ENCODE results near the gene KCNMB1. TPM values are rescaled to one million over a fixed set of nuclear protein-coding genes. Genes with fewer than 3 reads are reported as not detected.

Gene KCNMB1
- total RNA-seq, 1 donor from 2014 or later = not detected

DNA sequence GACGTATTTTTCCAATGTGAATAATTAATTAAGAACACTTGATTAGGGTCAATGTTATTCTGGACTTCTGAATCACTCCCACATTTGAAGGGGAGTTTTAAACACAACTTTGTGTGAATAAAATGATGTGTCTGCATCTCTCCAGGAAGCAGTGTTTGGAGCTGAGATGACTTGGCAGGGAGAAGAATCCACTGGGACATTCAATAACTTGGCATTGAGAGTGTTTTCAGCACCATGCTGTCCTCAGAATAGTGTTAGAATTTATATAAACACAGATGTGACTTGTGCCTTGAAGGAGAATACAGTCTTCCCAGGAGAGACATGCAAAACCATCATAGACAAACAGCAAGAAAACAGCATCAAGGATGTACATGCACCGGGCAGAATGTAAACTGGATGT, 32.7 kb upstream of the KCNMB1 start:
- no peaks in the 10 kb centered on the region for H3F3A ChIP-seq (ENCODE audit: low read depth)
- H3K27ac ChIP-seq = no peak overlapping the region
- Mint-ChIP-seq H3K4me3 (no peak overlapping the region), H3K27ac (no peak overlapping the region), H3K9me3 (no peaks in the 10 kb centered on the region), H3K36me3 (no peaks in the 10 kb centered on the region), H3K4me1 (peaks cover 24% of the 10 kb centered on the region), H3K27me3 (ENCODE audit: insufficient read depth, low read depth) (peaks cover 12% of the 10 kb centered on the region)
- no peak overlapping the region for H3K4me2 ChIP-seq
- no peaks in the 10 kb centered on the region for H3K36me3 ChIP-seq
- no peaks in the 10 kb centered on the region for H3K27me3 ChIP-seq
- no peaks in the 10 kb centered on the region for H4K20me1 ChIP-seq (ENCODE audit: low read depth)
- no peak overlapping the region for H2AFZ ChIP-seq (replicated peaks)
- TF ChIP-seq EZH2 (IDR thresholded peaks at IDR 0.05) = no peak
- no peak overlapping the region for H3K4me3 ChIP-seq
- H3K79me2 ChIP-seq (ENCODE audit: low read depth) = no peaks in the 10 kb centered on the region
- H3K9ac ChIP-seq = no peak overlapping the region
- H3K9me3 ChIP-seq (ENCODE audit: low read depth) = no peaks in the 10 kb centered on the region
- DNase-seq (ENCODE audit: low spot score) = no peak
- peaks cover 10% of the 10 kb centered on the region for H3K4me1 ChIP-seq

- H3K27me3 ChIP-seq = no peaks in the 10 kb centered on the region
- no peaks in the 10 kb centered on the region for H4K20me1 ChIP-seq (ENCODE audit: low read depth)
- no peak overlapping the region for H3K9ac ChIP-seq
- H3K4me1 ChIP-seq = peaks cover 10% of the 10 kb centered on the region
- no peak overlapping the region for H3K4me3 ChIP-seq
- H3K9me3 Mint-ChIP-seq = no peaks in the 10 kb centered on the region
- TF ChIP-seq EZH2phosphoT487 (IDR thresholded peaks at IDR 0.05) = no peak
- TF ChIP-seq, protein P1, sequence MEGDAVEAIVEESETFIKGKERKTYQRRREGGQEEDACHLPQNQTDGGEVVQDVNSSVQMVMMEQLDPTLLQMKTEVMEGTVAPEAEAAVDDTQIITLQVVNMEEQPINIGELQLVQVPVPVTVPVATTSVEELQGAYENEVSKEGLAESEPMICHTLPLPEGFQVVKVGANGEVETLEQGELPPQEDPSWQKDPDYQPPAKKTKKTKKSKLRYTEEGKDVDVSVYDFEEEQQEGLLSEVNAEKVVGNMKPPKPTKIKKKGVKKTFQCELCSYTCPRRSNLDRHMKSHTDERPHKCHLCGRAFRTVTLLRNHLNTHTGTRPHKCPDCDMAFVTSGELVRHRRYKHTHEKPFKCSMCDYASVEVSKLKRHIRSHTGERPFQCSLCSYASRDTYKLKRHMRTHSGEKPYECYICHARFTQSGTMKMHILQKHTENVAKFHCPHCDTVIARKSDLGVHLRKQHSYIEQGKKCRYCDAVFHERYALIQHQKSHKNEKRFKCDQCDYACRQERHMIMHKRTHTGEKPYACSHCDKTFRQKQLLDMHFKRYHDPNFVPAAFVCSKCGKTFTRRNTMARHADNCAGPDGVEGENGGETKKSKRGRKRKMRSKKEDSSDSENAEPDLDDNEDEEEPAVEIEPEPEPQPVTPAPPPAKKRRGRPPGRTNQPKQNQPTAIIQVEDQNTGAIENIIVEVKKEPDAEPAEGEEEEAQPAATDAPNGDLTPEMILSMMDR (IDR thresholded peaks at IDR 0.05) = peak; percentile 86
- H3K79me2 ChIP-seq (ENCODE audit: low read depth) = no peaks in the 10 kb centered on the region
- peaks cover 16% of the 10 kb centered on the region for H3K4me1 Mint-ChIP-seq
- H3K36me3 ChIP-seq = no peaks in the 10 kb centered on the region
- no peaks in the 10 kb centered on the region for H3F3A ChIP-seq (ENCODE audit: low read depth)
- no peaks in the 10 kb centered on the region for H3K36me3 Mint-ChIP-seq
- H3K9me3 ChIP-seq (ENCODE audit: low read depth) = no peaks in the 10 kb centered on the region
- no peak overlapping the region for H3K4me2 ChIP-seq
- H2AFZ ChIP-seq (replicated peaks) = peak overlapping the region; percentile 65
- peaks cover 7% of the 10 kb centered on the region for H3K27me3 Mint-ChIP-seq (ENCODE audit: insufficient read depth, low read depth)
- no peak overlapping the region for H3K27ac Mint-ChIP-seq
- peak; percentile 90 for DNase-seq (ENCODE audit: low spot score)
- H3K27ac ChIP-seq = no peak overlapping the region
- H3K4me3 Mint-ChIP-seq = no peak overlapping the region
Observed at GRCh38 chr5:170420806-170421412, 31.7 kb upstream of the KCNMB1 start.

DNA sequence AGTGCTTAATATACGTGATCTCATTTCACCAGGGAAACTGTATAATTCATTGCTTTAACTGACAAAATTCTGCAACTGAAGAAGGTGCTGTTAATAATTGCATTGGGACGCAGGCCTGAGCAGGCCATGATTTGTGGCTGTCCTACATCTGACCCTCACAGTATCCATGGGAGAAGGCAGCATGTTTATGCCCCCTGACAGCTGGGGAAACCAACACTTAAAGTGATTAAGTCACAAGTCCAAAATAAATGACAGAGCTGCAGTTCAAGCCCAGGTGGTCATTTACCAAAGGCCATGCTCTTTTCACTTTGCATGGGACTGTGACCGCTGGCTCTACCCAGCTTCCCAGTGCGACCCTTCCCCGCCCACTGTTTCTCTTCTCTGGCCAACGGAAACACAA, 30.5 kb upstream of the KCNMB1 start:
- Mint-ChIP-seq H3K4me1 (peaks cover 16% of the 10 kb centered on the region), H3K9me3 (no peaks in the 10 kb centered on the region), H3K36me3 (no peaks in the 10 kb centered on the region), H3K27ac (no peak overlapping the region), H3K4me3 (no peak overlapping the region), H3K27me3 (ENCODE audit: insufficient read depth, low read depth) (peaks cover 12% of the 10 kb centered on the region)
- H3K36me3 ChIP-seq = no peaks in the 10 kb centered on the region
- H4K20me1 ChIP-seq (ENCODE audit: low read depth) = no peaks in the 10 kb centered on the region
- peaks cover 10% of the 10 kb centered on the region for H3K4me1 ChIP-seq
- H3K79me2 ChIP-seq (ENCODE audit: low read depth) = no peaks in the 10 kb centered on the region
- no peak overlapping the region for H3K4me3 ChIP-seq
- no peaks in the 10 kb centered on the region for H3F3A ChIP-seq (ENCODE audit: low read depth)
- no peak overlapping the region for H3K27ac ChIP-seq
- H3K9me3 ChIP-seq (ENCODE audit: low read depth) = no peaks in the 10 kb centered on the region
- H3K9ac ChIP-seq = no peak overlapping the region
- no peak overlapping the region for H2AFZ ChIP-seq (replicated peaks)
- no peaks in the 10 kb centered on the region for H3K27me3 ChIP-seq
- DNase-seq (ENCODE audit: low spot score) = no peak
- TF ChIP-seq, protein P1 (IDR thresholded peaks at IDR 0.05) = no peak
- TF ChIP-seq EZH2 (IDR thresholded peaks at IDR 0.05) = no peak
- no peak overlapping the region for H3K4me2 ChIP-seq

- Mint-ChIP-seq H3K4me1 (peaks cover 14% of the 10 kb centered on the region), H3K27me3 (ENCODE audit: insufficient read depth, low read depth) (peaks cover 12% of the 10 kb centered on the region), H3K9me3 (no peaks in the 10 kb centered on the region), H3K27ac (no peak overlapping the region), H3K36me3 (no peaks in the 10 kb centered on the region), H3K4me3 (no peak overlapping the region)
- H2AFZ ChIP-seq (replicated peaks) = peak overlapping the region; percentile 27
- no peak overlapping the region for H3K27ac ChIP-seq
- no peaks in the 10 kb centered on the region for H4K20me1 ChIP-seq (ENCODE audit: low read depth)
- H3K9ac ChIP-seq = no peak overlapping the region
- H3K36me3 ChIP-seq = no peaks in the 10 kb centered on the region
- H3K4me1 ChIP-seq = peaks cover 10% of the 10 kb centered on the region
- TF ChIP-seq EZH2 (IDR thresholded peaks at IDR 0.05) (no peak), EZH2phosphoT487 (IDR thresholded peaks at IDR 0.05) (no peak)
- TF ChIP-seq, protein P1 (IDR thresholded peaks at IDR 0.05) = no peak
- no peak overlapping the region for H3K4me3 ChIP-seq
- H3F3A ChIP-seq (ENCODE audit: low read depth) = no peaks in the 10 kb centered on the region
- no peak for DNase-seq (ENCODE audit: low spot score)
- no peak overlapping the region for H3K4me2 ChIP-seq
- no peaks in the 10 kb centered on the region for H3K27me3 ChIP-seq
- H3K9me3 ChIP-seq (ENCODE audit: low read depth) = no peaks in the 10 kb centered on the region
- H3K79me2 ChIP-seq (ENCODE audit: low read depth) = no peaks in the 10 kb centered on the region
Observed at GRCh38 chr5:170418736-170419135, 29.6 kb upstream of the KCNMB1 start.

All from neural progenitor cell (in vitro differentiated cells).